Gastrocnemius medialis (tissue), 4 donors: ENCODE measurements around the gene FOXK1.

ENCODE experiments used
- CTCF ChIP-seq, 5 experiments: fragments of 450-650 bp in 3 of 5; fragments of 200-600 bp in 2 of 5; sonication (generic) in 2 of 5; IDR thresholded peaks in 4 of 5; conservative IDR thresholded peaks in 1 of 5; 1 replicate in 4 of 5; 2 replicates in 1 of 5; pipeline ENCODE4 v1.5.1; 2016 to 2019; ENCODE audit warnings: antibody characterized with exemption in 5 of 5, mild to moderate bottlenecking in 3 of 5, moderate library complexity in 3 of 5
- POLR2A ChIP-seq, 2 donors: fragments of 450-650 bp; IDR thresholded peaks; one replicate each; pipeline ENCODE4 v1.6.1; 2017; ENCODE audit warnings: antibody characterized with exemption in 2 of 2, mild to moderate bottlenecking in 2 of 2, moderate library complexity in 2 of 2

DNA sequence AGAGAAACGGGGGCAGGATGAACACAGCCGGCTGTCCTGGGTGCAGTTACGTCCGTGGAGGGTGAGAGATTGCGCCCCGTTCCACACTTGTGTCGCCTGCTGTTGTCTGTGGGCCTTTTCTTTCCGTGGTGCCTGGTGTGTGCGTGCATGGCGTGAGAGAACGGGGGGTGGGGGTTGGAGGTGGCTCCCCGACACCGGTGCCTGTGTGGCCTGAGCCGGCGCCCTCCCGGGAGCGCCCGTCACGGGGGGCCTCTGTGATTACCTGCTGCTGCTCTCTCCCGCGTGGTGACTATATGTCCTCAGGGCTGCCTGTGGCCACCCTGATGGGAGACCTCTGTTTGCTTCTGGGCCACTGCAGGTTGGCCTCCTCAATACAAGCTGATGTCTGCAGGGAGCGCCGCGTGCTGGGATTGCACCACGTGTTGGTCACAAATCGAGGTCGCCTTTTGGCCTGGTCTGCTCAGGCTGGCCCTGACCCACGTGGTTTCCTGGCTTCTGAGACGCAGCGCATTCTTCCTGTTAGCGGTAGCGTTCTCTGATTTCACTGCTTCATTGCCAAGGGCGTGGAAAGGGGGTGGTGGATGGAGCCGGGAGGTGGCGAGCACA is 82.4 kb downstream of the FOXK1 start:
- TF ChIP-seq CTCF (IDR thresholded peaks at IDR 0.05 in 4 of 5, conservative IDR thresholded peaks at IDR 0.05 in 1 of 5) (no peak), POLR2A (IDR thresholded peaks at IDR 0.05) (no peak)
